ENCODE results near the gene CAMSAP3.

The CAMSAP3 gene

DNA sequence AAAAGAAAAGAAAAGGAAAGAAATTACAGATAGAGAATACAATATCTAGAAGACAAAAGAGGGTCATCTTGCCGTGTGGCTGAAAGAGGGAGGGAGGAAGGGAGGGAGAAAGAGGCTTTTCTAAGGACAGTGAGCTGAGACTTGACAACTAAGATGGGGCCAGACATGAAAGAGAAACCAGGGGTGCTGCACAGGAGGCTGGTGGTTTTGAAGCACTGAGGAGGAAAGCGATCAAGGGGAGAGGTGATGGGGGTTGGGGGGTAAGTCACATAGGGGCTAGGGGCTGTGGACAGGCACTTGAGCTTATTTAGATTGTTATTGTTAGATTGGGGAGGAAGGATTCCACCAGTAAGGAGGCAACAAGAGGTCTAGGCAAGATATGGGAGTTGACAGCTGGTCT lies 42.9 kb upstream of the CAMSAP3 start:
- no peak overlapping the region for H3K4me3 ChIP-seq (ENCODE audit: low read depth, low read length)
- in situ Hi-C loops (cut with HindIII; ENCODE audit: low sequenced_read_pairs), result no loop called here
- DNase-seq (ENCODE audit: low read depth), result no peak
- TF ChIP-seq, protein P1, sequence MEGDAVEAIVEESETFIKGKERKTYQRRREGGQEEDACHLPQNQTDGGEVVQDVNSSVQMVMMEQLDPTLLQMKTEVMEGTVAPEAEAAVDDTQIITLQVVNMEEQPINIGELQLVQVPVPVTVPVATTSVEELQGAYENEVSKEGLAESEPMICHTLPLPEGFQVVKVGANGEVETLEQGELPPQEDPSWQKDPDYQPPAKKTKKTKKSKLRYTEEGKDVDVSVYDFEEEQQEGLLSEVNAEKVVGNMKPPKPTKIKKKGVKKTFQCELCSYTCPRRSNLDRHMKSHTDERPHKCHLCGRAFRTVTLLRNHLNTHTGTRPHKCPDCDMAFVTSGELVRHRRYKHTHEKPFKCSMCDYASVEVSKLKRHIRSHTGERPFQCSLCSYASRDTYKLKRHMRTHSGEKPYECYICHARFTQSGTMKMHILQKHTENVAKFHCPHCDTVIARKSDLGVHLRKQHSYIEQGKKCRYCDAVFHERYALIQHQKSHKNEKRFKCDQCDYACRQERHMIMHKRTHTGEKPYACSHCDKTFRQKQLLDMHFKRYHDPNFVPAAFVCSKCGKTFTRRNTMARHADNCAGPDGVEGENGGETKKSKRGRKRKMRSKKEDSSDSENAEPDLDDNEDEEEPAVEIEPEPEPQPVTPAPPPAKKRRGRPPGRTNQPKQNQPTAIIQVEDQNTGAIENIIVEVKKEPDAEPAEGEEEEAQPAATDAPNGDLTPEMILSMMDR (IDR thresholded peaks at IDR 0.05; ENCODE audit: low read depth, low read length, missing control alignments), result no peak

DNA sequence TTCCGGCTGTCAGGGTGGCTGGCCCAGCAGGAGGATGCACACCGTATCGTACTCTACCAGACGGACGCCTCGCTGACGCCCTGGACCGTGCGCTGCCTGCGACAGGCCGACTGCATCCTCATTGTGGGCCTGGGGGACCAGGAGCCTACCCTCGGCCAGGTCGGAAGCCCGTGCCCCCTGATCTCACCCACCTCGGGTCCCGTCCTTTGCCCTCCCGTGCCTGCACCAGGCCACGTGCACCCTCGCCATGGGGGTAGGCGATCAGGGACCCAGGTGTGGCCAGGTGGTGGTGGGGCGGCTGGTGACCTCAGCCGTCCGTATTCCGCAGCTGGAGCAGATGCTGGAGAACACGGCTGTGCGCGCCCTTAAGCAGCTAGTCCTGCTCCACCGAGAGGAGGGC lies 41.1 kb upstream of the CAMSAP3 start:
- TF ChIP-seq, protein P1 (IDR thresholded peaks at IDR 0.05; ENCODE audit: low read depth, low read length, missing control alignments), result no peak
- no peak for DNase-seq (ENCODE audit: low read depth)
- in situ Hi-C loops (cut with HindIII; ENCODE audit: low sequenced_read_pairs), result no loop called here
- H3K4me3 ChIP-seq (ENCODE audit: low read depth, low read length), result no peak overlapping the region

DNA sequence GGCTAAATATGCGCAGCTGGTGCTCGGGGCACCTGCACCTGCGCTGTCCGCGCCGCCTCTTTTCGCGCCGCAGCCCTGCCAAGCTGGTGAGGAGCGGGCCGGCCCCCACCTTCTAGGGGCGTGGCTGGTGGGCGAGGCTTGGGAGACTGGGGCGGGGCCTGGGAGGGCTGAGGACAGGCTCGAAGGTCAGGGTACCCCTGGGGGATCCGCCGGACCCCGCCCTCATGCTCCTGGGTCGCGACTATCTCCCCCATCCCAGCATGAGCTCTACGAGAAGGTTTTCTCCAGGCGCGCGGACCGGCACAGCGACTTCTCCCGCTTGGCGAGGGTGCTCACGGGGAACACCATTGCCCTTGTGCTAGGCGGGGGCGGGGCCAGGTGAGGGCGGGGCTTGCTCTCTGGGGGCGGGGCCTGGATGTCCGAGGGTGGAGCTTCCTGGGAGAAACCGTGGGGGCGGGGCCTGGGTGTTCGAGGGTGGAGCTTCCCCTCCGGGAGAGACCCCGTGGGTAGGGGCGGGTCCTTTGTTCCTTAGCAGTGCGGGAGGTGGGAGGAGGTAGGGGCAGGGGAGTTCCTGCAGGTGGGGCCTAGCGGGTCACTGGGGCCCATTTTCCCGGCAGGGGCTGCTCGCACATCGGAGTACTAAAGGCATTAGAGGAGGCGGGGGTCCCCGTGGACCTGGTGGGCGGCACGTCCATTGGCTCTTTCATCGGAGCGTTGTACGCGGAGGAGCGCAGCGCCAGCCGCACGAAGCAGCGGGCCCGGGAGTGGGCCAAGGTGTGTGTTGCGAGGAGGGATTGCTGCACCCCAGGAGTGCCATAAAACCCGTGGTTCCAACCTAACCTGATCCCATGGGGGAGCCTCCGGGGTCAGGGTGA lies 40.4 kb upstream of the CAMSAP3 start:
- no peak overlapping the region for H3K4me3 ChIP-seq (ENCODE audit: low read depth, low read length)
- in situ Hi-C loops (cut with HindIII; ENCODE audit: low sequenced_read_pairs), result no loop called here
- DNase-seq (ENCODE audit: low read depth), result no peak
- TF ChIP-seq, protein P1 (IDR thresholded peaks at IDR 0.05; ENCODE audit: low read depth, low read length, missing control alignments), result no peak

DNA sequence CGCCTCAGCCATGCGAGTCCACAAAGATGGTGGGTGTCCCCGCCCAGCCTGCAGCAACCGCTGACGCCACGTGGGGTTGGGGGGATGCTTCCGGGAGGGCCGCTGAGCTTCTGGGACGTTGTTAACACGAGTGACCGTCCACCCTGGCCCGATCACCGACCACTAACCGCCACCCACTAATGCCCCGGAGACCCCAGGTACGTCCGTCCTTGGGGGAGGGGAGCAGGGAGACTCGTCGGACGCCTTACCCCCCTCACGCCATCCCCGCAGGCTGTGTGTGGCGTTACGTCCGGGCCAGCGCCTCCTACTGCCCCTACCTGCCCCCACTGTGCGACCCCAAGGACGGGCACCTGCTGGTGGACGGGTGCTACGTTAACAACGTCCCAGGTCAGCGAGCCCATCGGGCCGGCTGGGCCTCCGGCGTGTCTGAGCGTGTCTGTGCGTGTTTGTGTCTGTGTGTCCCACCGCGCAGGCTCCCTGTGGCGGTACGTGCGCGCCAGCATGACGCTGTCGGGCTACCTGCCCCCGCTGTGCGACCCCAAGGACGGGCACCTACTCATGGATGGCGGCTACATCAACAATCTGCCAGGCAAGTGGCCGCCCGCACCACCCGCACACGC lies 38.9 kb upstream of the CAMSAP3 start:
- in situ Hi-C loops (cut with HindIII; ENCODE audit: low sequenced_read_pairs), result no loop called here
- DNase-seq (ENCODE audit: low read depth), result no peak
- TF ChIP-seq, protein P1 (IDR thresholded peaks at IDR 0.05; ENCODE audit: low read depth, low read length, missing control alignments), result no peak
- H3K4me3 ChIP-seq (ENCODE audit: low read depth, low read length), result no peak overlapping the region

DNA sequence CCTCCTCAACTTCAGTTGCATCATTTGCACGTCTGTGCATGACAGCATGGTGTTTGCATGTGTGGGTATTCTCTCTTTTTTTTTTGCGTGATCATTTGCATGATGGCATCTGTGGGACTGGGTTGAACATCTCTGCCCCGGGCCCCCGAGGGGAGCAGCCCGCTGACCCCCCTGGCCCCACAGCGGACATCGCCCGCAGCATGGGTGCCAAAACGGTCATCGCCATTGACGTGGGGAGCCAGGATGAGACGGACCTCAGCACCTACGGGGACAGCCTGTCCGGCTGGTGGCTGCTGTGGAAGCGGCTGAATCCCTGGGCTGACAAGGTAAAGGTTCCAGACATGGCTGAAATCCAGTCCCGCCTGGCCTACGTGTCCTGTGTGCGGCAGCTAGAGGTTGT lies 37.0 kb upstream of the CAMSAP3 start:
- TF ChIP-seq, protein P1 (IDR thresholded peaks at IDR 0.05; ENCODE audit: low read depth, low read length, missing control alignments), result no peak
- in situ Hi-C loops (cut with HindIII; ENCODE audit: low sequenced_read_pairs), result no loop called here
- no peak overlapping the region for H3K4me3 ChIP-seq (ENCODE audit: low read depth, low read length)
- DNase-seq (ENCODE audit: low read depth), result no peak

DNA sequence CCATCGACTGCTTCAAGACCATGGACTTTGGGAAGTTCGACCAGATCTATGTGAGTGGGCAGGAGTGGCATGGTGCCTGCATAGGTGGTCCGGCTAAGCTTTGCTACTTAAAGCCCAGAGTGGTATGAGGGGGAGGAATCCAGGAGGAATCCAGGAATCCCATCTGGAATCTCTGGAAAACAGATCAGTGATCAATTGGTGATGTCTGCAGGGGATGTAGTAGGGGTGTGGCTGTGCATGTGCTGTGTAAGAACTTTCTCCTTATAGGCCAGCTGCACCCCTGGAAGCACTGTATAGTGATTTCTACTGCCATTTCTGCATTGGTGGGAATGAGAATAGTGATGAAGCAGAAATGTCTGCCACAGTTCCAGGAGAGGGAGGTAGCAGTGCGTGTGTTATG lies 36.6 kb upstream of the CAMSAP3 start:
- no peak overlapping the region for H3K4me3 ChIP-seq (ENCODE audit: low read depth, low read length)
- no peak for DNase-seq (ENCODE audit: low read depth)
- in situ Hi-C loops (cut with HindIII; ENCODE audit: low sequenced_read_pairs), result no loop called here
- TF ChIP-seq, protein P1 (IDR thresholded peaks at IDR 0.05; ENCODE audit: low read depth, low read length, missing control alignments), result no peak
